Measurements from ENCODE around the gene LIPT1. TPM values are rescaled to one million over a fixed set of nuclear protein-coding genes. Genes with fewer than 3 reads are reported as not detected.

The LIPT1 gene
- total RNA-seq = 5.3 and 6.3 TPM in 2 replicates
- long read RNA-seq, transcript LIPT1-202 (3 exons, 1,424 nt) = major isoform, 5 of 11 reads
- long read RNA-seq, partial matches to known transcripts = 3 of 11 reads
- long read RNA-seq, other reads (novel, unspliced or antisense) = 2 of 11 reads

- H3K4me3 Mint-ChIP-seq (ENCODE audit: low read depth) = peak within 1 kb of the TSS; percentile 96
Measured at GRCh38 chr2:99154643-99155536, at the start of gene LIPT1, which contains the start of gene TSGA10. LIPT1 (plus strand) TSS chr2:99154967; CDS start chr2:99161958, 6,991 bp downstream. TSGA10 (minus strand) TSS chr2:99154942; CDS start chr2:99109439, 45,503 bp downstream.

DNA sequence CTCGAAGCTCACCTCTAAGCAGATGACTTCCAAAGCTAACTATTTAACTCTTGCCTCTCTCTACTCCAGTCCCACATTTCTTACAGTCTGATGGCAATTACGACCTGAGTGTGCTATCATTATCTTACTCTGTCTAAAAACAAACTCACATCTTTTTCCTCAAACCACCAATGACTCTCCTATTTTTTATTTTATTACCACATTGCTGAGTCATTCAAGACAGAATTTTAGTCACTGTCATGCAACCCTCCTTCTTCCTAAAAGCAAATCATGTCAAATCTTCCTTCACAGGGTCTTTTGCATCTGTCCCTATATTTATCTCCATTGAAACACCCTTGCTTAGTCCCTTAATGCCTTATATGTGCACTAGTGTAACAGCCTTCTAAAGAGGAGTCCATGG is 47.9 kb upstream of the LIPT1 start:
- no peak for DNase-seq (ENCODE audit: low spot score, unreplicated experiment)
- Mint-ChIP-seq H3K36me3 (ENCODE audit: insufficient read depth) (no peaks in the 10 kb centered on the region), H3K9me3 (ENCODE audit: low read depth) (no peaks in the 10 kb centered on the region), H3K4me1 (ENCODE audit: low read depth) (no peaks in the 10 kb centered on the region), H3K27me3 (no peaks in the 10 kb centered on the region), H3K4me3 (ENCODE audit: low read depth) (no peak overlapping the region), H3K27ac (no peak overlapping the region)
- no peak for TF ChIP-seq CTCF (IDR thresholded peaks at IDR 0.05; ENCODE audit: unreplicated experiment)

More at GRCh38 chr2:99154643-99155536, at the start of gene LIPT1, which contains the start of gene TSGA10:
- DNase-seq (ENCODE audit: low spot score, unreplicated experiment) = peak; percentile 74
- H3K36me3 Mint-ChIP-seq (ENCODE audit: insufficient read depth) = peaks cover 9% of the 10 kb centered on the region
- H3K4me1 Mint-ChIP-seq (ENCODE audit: low read depth) = peaks cover 20% of the 10 kb centered on the region
- TF ChIP-seq CTCF (IDR thresholded peaks at IDR 0.05; ENCODE audit: unreplicated experiment) = peak; percentile 49
- no peaks in the 10 kb centered on the region for H3K9me3 Mint-ChIP-seq (ENCODE audit: low read depth)
- no peaks in the 10 kb centered on the region for H3K27me3 Mint-ChIP-seq
- peak within 1 kb of the TSS; percentile 97 for H3K27ac Mint-ChIP-seq

GRCh38 chr2:99111236-99111635 is 43.5 kb upstream of the LIPT1 start:
- H3K4me3 Mint-ChIP-seq (ENCODE audit: low read depth) = no peak overlapping the region
- no peaks in the 10 kb centered on the region for H3K27me3 Mint-ChIP-seq
- H3K9me3 Mint-ChIP-seq (ENCODE audit: low read depth) = no peaks in the 10 kb centered on the region
- no peak overlapping the region for H3K27ac Mint-ChIP-seq
- TF ChIP-seq CTCF (IDR thresholded peaks at IDR 0.05; ENCODE audit: unreplicated experiment) = no peak
- no peak for DNase-seq (ENCODE audit: low spot score, unreplicated experiment)
- peaks cover 3% of the 10 kb centered on the region for H3K4me1 Mint-ChIP-seq (ENCODE audit: low read depth)
- H3K36me3 Mint-ChIP-seq (ENCODE audit: insufficient read depth) = no peaks in the 10 kb centered on the region

DNA sequence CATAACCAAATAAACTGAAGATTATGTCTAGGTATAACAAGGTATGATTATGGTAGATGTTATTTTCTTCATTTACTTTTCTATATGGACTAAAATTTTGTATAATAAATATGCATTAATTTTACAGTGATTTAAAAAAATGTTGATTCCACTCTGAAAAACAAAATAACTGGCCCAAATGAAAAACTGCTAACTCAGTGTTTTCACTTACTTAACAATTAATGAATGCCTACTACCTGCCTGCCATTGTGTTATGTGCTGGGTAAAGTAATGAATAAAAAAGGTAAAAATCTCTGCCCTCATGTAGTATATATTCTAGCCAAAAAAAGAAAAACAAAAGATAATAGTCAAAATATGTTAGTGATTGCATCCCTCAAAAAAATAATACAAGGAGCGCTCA is 42.8 kb upstream of the LIPT1 start:
- Mint-ChIP-seq H3K27ac (no peak overlapping the region), H3K27me3 (no peaks in the 10 kb centered on the region), H3K4me3 (ENCODE audit: low read depth) (no peak overlapping the region), H3K4me1 (ENCODE audit: low read depth) (peaks cover 3% of the 10 kb centered on the region), H3K36me3 (ENCODE audit: insufficient read depth) (no peaks in the 10 kb centered on the region), H3K9me3 (ENCODE audit: low read depth) (no peaks in the 10 kb centered on the region)
- TF ChIP-seq CTCF (IDR thresholded peaks at IDR 0.05; ENCODE audit: unreplicated experiment) = no peak
- DNase-seq (ENCODE audit: low spot score, unreplicated experiment) = no peak

GRCh38 chr2:99112617-99113016 is 42.1 kb upstream of the LIPT1 start:
- DNase-seq (ENCODE audit: low spot score, unreplicated experiment) = no peak
- H3K36me3 Mint-ChIP-seq (ENCODE audit: insufficient read depth) = no peaks in the 10 kb centered on the region
- peak overlapping the region; percentile 83 for H3K27ac Mint-ChIP-seq
- H3K27me3 Mint-ChIP-seq = no peaks in the 10 kb centered on the region
- no peaks in the 10 kb centered on the region for H3K9me3 Mint-ChIP-seq (ENCODE audit: low read depth)
- peaks cover 3% of the 10 kb centered on the region for H3K4me1 Mint-ChIP-seq (ENCODE audit: low read depth)
- TF ChIP-seq CTCF (IDR thresholded peaks at IDR 0.05; ENCODE audit: unreplicated experiment) = no peak
- no peak overlapping the region for H3K4me3 Mint-ChIP-seq (ENCODE audit: low read depth)

Measured in progenitor cell of endocrine pancreas (in vitro differentiated cells).